IMR-90 (cell line): Measurements from ENCODE around the gene CASK. TPM values are rescaled to one million over a fixed set of nuclear protein-coding genes. Genes with fewer than 3 reads are reported as not detected.

ENCODE experiments used
- ATAC-seq: fragments of 200-7000 bp; cut with Tn5 transposase; 2 replicates; pipeline ENCODE4 v1.9.1; 2020; ENCODE audit warnings: low read depth, mild to moderate bottlenecking, moderate library complexity
- BruUV-seq: library from RNA; stranded (reverse); fragments of 400-500 nt; replicated peaks from 2 replicates; lab custom pipeline; 2021; lab: Mats Ljungman, UMichigan
- CTCF ChIA-PET: fragments of 300-600 bp; formaldehyde crosslinking; extraction: SDS; loops from one replicate; lab custom pipeline; 2021; ENCODE audit warnings: antibody characterized with exemption; lab: Yijun Ruan, JAX
- POLR2A ChIA-PET: fragments of 300-600 bp; sonication (Branson Sonifier 250); formaldehyde crosslinking; loops from one replicate; lab custom pipeline; 2022; ENCODE audit warnings: antibody characterized with exemption; ENCODE audit not compliant: unreplicated experiment; lab: Charles Lee
- DNase-seq: peaks from one replicate; pipeline ENCODE4 v3.0.0; 2013
- H2AFZ ChIP-seq: replicated peaks from 2 replicates; pipeline ENCODE3; 2013; ENCODE audit warnings: low read length, mild to moderate bottlenecking; ENCODE audit not compliant: poor library complexity
- H2AK5ac ChIP-seq: 2 replicates; pipeline ENCODE4 v1.6.1; 2013; ENCODE audit warnings: low read depth, low read length, inconsistent platforms
- H2AK9ac ChIP-seq: replicated peaks from 2 replicates; pipeline ENCODE3; 2013; ENCODE audit warnings: mild to moderate bottlenecking, low read depth, low read length, moderate library complexity; ENCODE audit not compliant: poor library complexity
- H2BK120ac ChIP-seq: 2 replicates; pipeline ENCODE4 v1.6.1; 2013; ENCODE audit warnings: low read depth, low read length, inconsistent platforms
- H2BK15ac ChIP-seq: 3 replicates; pipeline ENCODE4 v1.6.1; 2013; ENCODE audit warnings: low read depth, low read length, inconsistent platforms
- H2BK20ac ChIP-seq: 2 replicates; pipeline ENCODE4 v1.6.1; 2013; ENCODE audit warnings: low read depth, mild to moderate bottlenecking, inconsistent platforms, low read length, moderate library complexity
- H2BK5ac ChIP-seq: 2 replicates; pipeline ENCODE4 v1.6.1; 2013; ENCODE audit warnings: mild to moderate bottlenecking, low read depth, low read length, inconsistent platforms; ENCODE audit not compliant: poor library complexity, severe bottlenecking
- H3K14ac ChIP-seq: replicated peaks from 2 replicates; pipeline ENCODE4 v1.6.1; 2013; ENCODE audit warnings: low read depth, low read length, inconsistent platforms
- H3K18ac ChIP-seq: 2 replicates; pipeline ENCODE4 v1.6.1; 2013; ENCODE audit warnings: low read depth, low read length, control low read depth
- H3K23ac ChIP-seq: 2 replicates; pipeline ENCODE4 v1.6.1; 2013; ENCODE audit warnings: low read depth, low read length, inconsistent platforms
- H3K27ac ChIP-seq: 2 replicates; pipeline ENCODE4 v1.5.1; 2013; ENCODE audit warnings: mild to moderate bottlenecking, control low read depth, low read length; ENCODE audit not compliant: insufficient read depth
- H3K27me3 ChIP-seq: 2 replicates; pipeline ENCODE4 v1.6.1; 2013; ENCODE audit warnings: low read length; ENCODE audit not compliant: control insufficient read depth, insufficient read depth
- H3K36me3 ChIP-seq: 2 replicates; pipeline ENCODE4 v1.6.1; 2013; ENCODE audit warnings: low read length, mixed read lengths; ENCODE audit not compliant: control insufficient read depth, insufficient read depth
- H3K4ac ChIP-seq: 2 replicates; pipeline ENCODE4 v1.6.1; 2013; ENCODE audit warnings: low read depth, low read length, inconsistent platforms
- H3K4me1 ChIP-seq: 2 replicates; pipeline ENCODE4 v1.6.1; 2013; ENCODE audit warnings: low read length, mixed read lengths; ENCODE audit not compliant: control insufficient read depth, insufficient read depth
- H3K4me2 ChIP-seq: 2 replicates; pipeline ENCODE4 v1.6.1; 2013; ENCODE audit warnings: low read depth, mild to moderate bottlenecking, control low read depth, low read length, moderate library complexity
- H3K4me3 ChIP-seq: 2 replicates; pipeline ENCODE4 v1.5.1; 2013; ENCODE audit warnings: low read depth, mild to moderate bottlenecking, control low read depth, low read length, moderate library complexity; ENCODE audit not compliant: insufficient read depth
- H3K56ac ChIP-seq: 2 replicates; pipeline ENCODE4 v1.6.1; 2013; ENCODE audit warnings: low read length, inconsistent platforms; ENCODE audit not compliant: insufficient read depth; ENCODE audit errors: extremely low read depth
- H3K79me1 ChIP-seq, 2 experiments: 2 replicates each; pipeline ENCODE4 v1.6.1; 2013; ENCODE audit warnings: low read length in 2 of 2, inconsistent platforms in 1 of 2, low read depth in 1 of 2
- H3K9ac ChIP-seq: 2 replicates; pipeline ENCODE4 v1.6.1; 2013; ENCODE audit warnings: low read depth, low read length, control low read depth
- H3K9me1 ChIP-seq: 2 replicates; pipeline ENCODE4 v1.6.1; 2013; ENCODE audit warnings: low read length, inconsistent platforms; ENCODE audit not compliant: insufficient read depth
- H3K9me3 ChIP-seq: 2 replicates; pipeline ENCODE4 v1.6.1; 2013; ENCODE audit warnings: low read length; ENCODE audit not compliant: control insufficient read depth, insufficient read depth
- H4K20me1 ChIP-seq: 2 replicates; pipeline ENCODE4 v1.6.1; 2013; ENCODE audit warnings: low read length, inconsistent platforms; ENCODE audit not compliant: insufficient read depth
- H4K5ac ChIP-seq: 2 replicates; pipeline ENCODE4 v1.6.1; 2013; ENCODE audit warnings: mild to moderate bottlenecking, low read depth, low read length, control low read depth
- H4K8ac ChIP-seq, 2 experiments: 2 replicates each; pipeline ENCODE4 v1.6.1; 2013; ENCODE audit warnings: low read depth in 2 of 2, low read length in 2 of 2, control low read depth in 1 of 2, inconsistent platforms in 1 of 2
- H4K91ac ChIP-seq: 2 replicates; pipeline ENCODE4 v1.6.1; 2013; ENCODE audit warnings: low read depth, low read length, inconsistent platforms; ENCODE audit not compliant: insufficient read depth
- BHLHE40 ChIP-seq: fragments of 150-350 bp; IDR thresholded peaks from 2 replicates; pipeline ENCODE4 v1.6.1; 2016; ENCODE audit warnings: mild to moderate bottlenecking, low read depth, low read length
- CEBPB ChIP-seq: IDR thresholded peaks from 2 replicates; pipeline ENCODE4 v1.6.1; 2012; ENCODE audit warnings: low read depth, low read length, improper control_type of control experiment
- CHD1 ChIP-seq: IDR thresholded peaks from 2 replicates; pipeline ENCODE4 v1.6.1; 2012; ENCODE audit warnings: low read depth, low read length, improper control_type of control experiment
- FOS ChIP-seq: fragments of 150-350 bp; IDR thresholded peaks from 2 replicates; pipeline ENCODE4 v1.6.1; 2016; ENCODE audit warnings: low read depth, low read length
- MAFK ChIP-seq: IDR thresholded peaks from 2 replicates; pipeline ENCODE4 v1.6.1; 2012; ENCODE audit warnings: low read depth, low read length, improper control_type of control experiment
- MAZ ChIP-seq: IDR thresholded peaks from 2 replicates; pipeline ENCODE4 v1.6.1; 2012; ENCODE audit warnings: low read depth, mild to moderate bottlenecking, low read length, improper control_type of control experiment, moderate library complexity, borderline replicate concordance
- MXI1 ChIP-seq: IDR thresholded peaks from 2 replicates; pipeline ENCODE4 v1.6.1; 2012; ENCODE audit warnings: low read depth, mild to moderate bottlenecking, low read length, moderate library complexity, borderline replicate concordance
- NFE2L2 ChIP-seq: fragments of 150-350 bp; IDR thresholded peaks from 2 replicates; pipeline ENCODE4 v1.6.1; 2016; ENCODE audit warnings: low read depth, mild to moderate bottlenecking, low read length
- POLR2A ChIP-seq: IDR thresholded peaks from 2 replicates; pipeline ENCODE4 v1.6.1; 2012; ENCODE audit warnings: mild to moderate bottlenecking, low read depth, low read length
- RAD21 ChIP-seq: IDR thresholded peaks from 2 replicates; pipeline ENCODE4 v1.6.1; 2012; ENCODE audit warnings: low read length, improper control_type of control experiment
- RCOR1 ChIP-seq: IDR thresholded peaks from 2 replicates; pipeline ENCODE4 v1.6.1; 2012; ENCODE audit warnings: mild to moderate bottlenecking, low read length, improper control_type of control experiment; ENCODE audit not compliant: insufficient replicate concordance
- RFX5 ChIP-seq: IDR thresholded peaks from 2 replicates; pipeline ENCODE4 v1.8.0; 2012; ENCODE audit warnings: low read depth, mild to moderate bottlenecking, low read length, moderate library complexity
- SMC3 ChIP-seq: fragments of 150-350 bp; IDR thresholded peaks from 2 replicates; pipeline ENCODE4 v1.6.1; 2016; ENCODE audit warnings: low read depth, mild to moderate bottlenecking, antibody characterized with exemption, low read length, moderate library complexity
- WGBS, 2 experiments: methylation state at CpG; one replicate each; pipeline versions ENCODE4 v1.1.5 to v1.1.7; 2013; ENCODE audit warnings: missing lambda C conversion rate in 2 of 2; ENCODE audit not compliant: insufficient read length in 1 of 2; ENCODE audit errors: extremely low coverage in 2 of 2; 5-methylcytosine and 5-hydroxymethylcytosine counted together
- dilution Hi-C: fragments of 300-500 bp; cut with HindIII; formaldehyde crosslinking; loops from one replicate; pipeline ENCODE4 v1.14.3; 2018; ENCODE audit warnings: low sequenced_read_pairs; ENCODE audit not compliant: unreplicated experiment
- in situ Hi-C: fragments of 300-500 bp; cut with MboI; formaldehyde crosslinking; loops from 3 replicates; pipeline ENCODE4 v1.14.3; 2019; ENCODE audit warnings: low sequenced_read_pairs, inconsistent platforms, mixed read lengths
- intact Hi-C: fragments of 100-400 bp; cut with micrococcal nuclease; formaldehyde crosslinking; loops from 2 replicates; pipeline ENCODE4 v1.10.0; 2022
- polyA plus RNA-seq, 3 experiments: library from polyadenylated mRNA; depleted of rRNA; stranded (reverse); fragments of >200 nt; gene quantifications; 2 replicates each; pipeline ENCODE4 v1.2.3, GENCODE V29; 2012; ENCODE audit warnings: low replicate concordance in 1 of 3
- total RNA-seq: library from RNA; depleted of rRNA; stranded (reverse); fragments of >200 nt; gene quantifications from 2 replicates; pipeline ENCODE4 v1.2.3, GENCODE V29; 2012
- TF ChIP-seq, protein P1 (sequence below): conservative IDR thresholded peaks from 2 replicates; pipeline ENCODE4 v1.5.1; 2012; ENCODE audit warnings: mild to moderate bottlenecking, low read depth, low read length, improper control_type of control experiment
- TF ChIP-seq, protein P2 (sequence below): fragments of 150-350 bp; IDR thresholded peaks from 2 replicates; pipeline ENCODE4 v1.6.1; 2016; ENCODE audit warnings: low read depth, mild to moderate bottlenecking, low read length, moderate library complexity, borderline replicate concordance
- TF ChIP-seq, protein P3 (sequence below): fragments of 150-350 bp; IDR thresholded peaks from 2 replicates; pipeline ENCODE4 v1.6.1; 2017; ENCODE audit warnings: mild to moderate bottlenecking, antibody characterized with exemption, low read length, low read depth

The CASK gene
- total and polyA plus RNA-seq, 2 of the 4 experiments (the other 2 are of a cell fraction) = 9.4 to 17.7 TPM

DNA sequence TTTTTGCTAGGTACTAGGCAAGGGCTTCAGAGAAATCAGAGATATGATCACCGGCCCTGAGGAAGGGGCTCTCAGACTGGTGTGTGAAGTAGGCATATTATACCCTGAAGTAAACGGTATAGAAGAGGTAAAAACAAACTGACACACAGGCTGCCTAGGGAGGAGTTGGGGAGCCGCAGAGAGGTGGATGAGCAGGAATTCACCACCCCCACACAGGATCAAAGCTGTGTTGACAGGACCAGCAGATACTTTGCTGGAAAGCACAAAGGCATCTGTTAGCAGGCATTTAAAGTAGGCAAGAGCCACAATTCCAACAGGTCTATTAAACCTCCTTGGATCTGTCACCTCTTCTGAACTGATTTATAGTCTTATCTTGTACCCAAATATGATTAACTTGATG lies 306.4 kb downstream of the CASK start:
- Histone ChIP-seq H3K36me3 (no peaks in the 10 kb centered on the region), H2BK5ac (no peak overlapping the region), H2AK5ac (no peak overlapping the region), H3K18ac (no peak overlapping the region), H3K9me3 (no peaks in the 10 kb centered on the region), H3K9ac (no peak overlapping the region), H3K56ac (no peak overlapping the region), H3K4me3 (no peak overlapping the region), H4K20me1 (no peaks in the 10 kb centered on the region), H3K9me1 (no peaks in the 10 kb centered on the region), H3K79me1 (no peaks in the 10 kb centered on the region), H3K27ac (no peak overlapping the region), H2BK120ac (no peak overlapping the region), H4K5ac (no peak overlapping the region), H2BK15ac (no peak overlapping the region), H2AK9ac (no peak overlapping the region), H3K4me2 (no peak overlapping the region), H3K14ac (no peak overlapping the region), H3K27me3 (no peaks in the 10 kb centered on the region; the same call in none of the 2 replicates), H2BK20ac (no peak overlapping the region), H3K23ac (no peak overlapping the region), H4K91ac (no peak overlapping the region), H3K4ac (no peak overlapping the region), H3K4me1 (no peaks in the 10 kb centered on the region), H2AFZ (no peak overlapping the region), H4K8ac (no peak overlapping the region)
- ATAC-seq (no peak), DNase-seq (no peak)
- no CpG with 5 or more reads among the region's 3 CpGs for WGBS, 2 experiments
- BruUV-seq = no TSS peak
- in situ Hi-C loops (no loop called here), intact Hi-C loops (no loop called here), dilution Hi-C loops (no loop called here)
- ChIA-PET CTCF (no interaction called here), POLR2A (no interaction called here)
- TF ChIP-seq MXI1 (no peak), CHD1 (no peak), CEBPB (no peak), NFE2L2 (no peak), RCOR1 (no peak), RFX5 (no peak), FOS (no peak), MAFK (no peak), MAZ (no peak), RAD21 (no peak), SMC3 (no peak), POLR2A (no peak), BHLHE40 (no peak)
- TF ChIP-seq, protein P1, sequence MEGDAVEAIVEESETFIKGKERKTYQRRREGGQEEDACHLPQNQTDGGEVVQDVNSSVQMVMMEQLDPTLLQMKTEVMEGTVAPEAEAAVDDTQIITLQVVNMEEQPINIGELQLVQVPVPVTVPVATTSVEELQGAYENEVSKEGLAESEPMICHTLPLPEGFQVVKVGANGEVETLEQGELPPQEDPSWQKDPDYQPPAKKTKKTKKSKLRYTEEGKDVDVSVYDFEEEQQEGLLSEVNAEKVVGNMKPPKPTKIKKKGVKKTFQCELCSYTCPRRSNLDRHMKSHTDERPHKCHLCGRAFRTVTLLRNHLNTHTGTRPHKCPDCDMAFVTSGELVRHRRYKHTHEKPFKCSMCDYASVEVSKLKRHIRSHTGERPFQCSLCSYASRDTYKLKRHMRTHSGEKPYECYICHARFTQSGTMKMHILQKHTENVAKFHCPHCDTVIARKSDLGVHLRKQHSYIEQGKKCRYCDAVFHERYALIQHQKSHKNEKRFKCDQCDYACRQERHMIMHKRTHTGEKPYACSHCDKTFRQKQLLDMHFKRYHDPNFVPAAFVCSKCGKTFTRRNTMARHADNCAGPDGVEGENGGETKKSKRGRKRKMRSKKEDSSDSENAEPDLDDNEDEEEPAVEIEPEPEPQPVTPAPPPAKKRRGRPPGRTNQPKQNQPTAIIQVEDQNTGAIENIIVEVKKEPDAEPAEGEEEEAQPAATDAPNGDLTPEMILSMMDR = no peak
- TF ChIP-seq, protein P2, sequence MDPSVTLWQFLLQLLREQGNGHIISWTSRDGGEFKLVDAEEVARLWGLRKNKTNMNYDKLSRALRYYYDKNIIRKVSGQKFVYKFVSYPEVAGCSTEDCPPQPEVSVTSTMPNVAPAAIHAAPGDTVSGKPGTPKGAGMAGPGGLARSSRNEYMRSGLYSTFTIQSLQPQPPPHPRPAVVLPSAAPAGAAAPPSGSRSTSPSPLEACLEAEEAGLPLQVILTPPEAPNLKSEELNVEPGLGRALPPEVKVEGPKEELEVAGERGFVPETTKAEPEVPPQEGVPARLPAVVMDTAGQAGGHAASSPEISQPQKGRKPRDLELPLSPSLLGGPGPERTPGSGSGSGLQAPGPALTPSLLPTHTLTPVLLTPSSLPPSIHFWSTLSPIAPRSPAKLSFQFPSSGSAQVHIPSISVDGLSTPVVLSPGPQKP = no peak
- TF ChIP-seq, protein P3, sequence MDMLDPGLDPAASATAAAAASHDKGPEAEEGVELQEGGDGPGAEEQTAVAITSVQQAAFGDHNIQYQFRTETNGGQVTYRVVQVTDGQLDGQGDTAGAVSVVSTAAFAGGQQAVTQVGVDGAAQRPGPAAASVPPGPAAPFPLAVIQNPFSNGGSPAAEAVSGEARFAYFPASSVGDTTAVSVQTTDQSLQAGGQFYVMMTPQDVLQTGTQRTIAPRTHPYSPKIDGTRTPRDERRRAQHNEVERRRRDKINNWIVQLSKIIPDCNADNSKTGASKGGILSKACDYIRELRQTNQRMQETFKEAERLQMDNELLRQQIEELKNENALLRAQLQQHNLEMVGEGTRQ = no peak
